Measurements from ENCODE around the gene RALGAPA2.

Gene RALGAPA2

GRCh38 chr20:20353576-20353975, 358.9 kb downstream of the RALGAPA2 start:
- H3K4me3 ChIP-seq (ENCODE audit: low read depth, low read length) = no peak overlapping the region
- TF ChIP-seq CTCF (IDR thresholded peaks at IDR 0.05; ENCODE audit: low read depth, low read length) = no peak
- in situ Hi-C loops (cut with HindIII; ENCODE audit: low sequenced_read_pairs) = no loop called here
- DNase-seq (ENCODE audit: low read depth, low spot score) = no peak

GRCh38 chr20:20344476-20344875, 368.0 kb downstream of the RALGAPA2 start:
- no peak for TF ChIP-seq CTCF (IDR thresholded peaks at IDR 0.05; ENCODE audit: low read depth, low read length)
- no peak overlapping the region for H3K4me3 ChIP-seq (ENCODE audit: low read depth, low read length)
- DNase-seq (ENCODE audit: low read depth, low spot score) = no peak
- in situ Hi-C loops (cut with HindIII; ENCODE audit: low sequenced_read_pairs) = no loop called here

GRCh38 chr20:20343932-20344331, 368.5 kb downstream of the RALGAPA2 start:
- DNase-seq (ENCODE audit: low read depth, low spot score) = no peak
- no peak overlapping the region for H3K4me3 ChIP-seq (ENCODE audit: low read depth, low read length)
- TF ChIP-seq CTCF (IDR thresholded peaks at IDR 0.05; ENCODE audit: low read depth, low read length) = no peak
- in situ Hi-C loops (cut with HindIII; ENCODE audit: low sequenced_read_pairs) = no loop called here

All from astrocyte of the spinal cord (primary cell).